ENCODE data around the gene MED7. TPM values are rescaled to one million over a fixed set of nuclear protein-coding genes. Genes with fewer than 3 reads are reported as not detected.
A peak's percentile ranks its signal among the peaks of the same experiment; 100 is the strongest.

MED7 gene
- total and polyA plus RNA-seq, 9 donors: 9.5 to 13.4 (median 12.3) TPM

DNA sequence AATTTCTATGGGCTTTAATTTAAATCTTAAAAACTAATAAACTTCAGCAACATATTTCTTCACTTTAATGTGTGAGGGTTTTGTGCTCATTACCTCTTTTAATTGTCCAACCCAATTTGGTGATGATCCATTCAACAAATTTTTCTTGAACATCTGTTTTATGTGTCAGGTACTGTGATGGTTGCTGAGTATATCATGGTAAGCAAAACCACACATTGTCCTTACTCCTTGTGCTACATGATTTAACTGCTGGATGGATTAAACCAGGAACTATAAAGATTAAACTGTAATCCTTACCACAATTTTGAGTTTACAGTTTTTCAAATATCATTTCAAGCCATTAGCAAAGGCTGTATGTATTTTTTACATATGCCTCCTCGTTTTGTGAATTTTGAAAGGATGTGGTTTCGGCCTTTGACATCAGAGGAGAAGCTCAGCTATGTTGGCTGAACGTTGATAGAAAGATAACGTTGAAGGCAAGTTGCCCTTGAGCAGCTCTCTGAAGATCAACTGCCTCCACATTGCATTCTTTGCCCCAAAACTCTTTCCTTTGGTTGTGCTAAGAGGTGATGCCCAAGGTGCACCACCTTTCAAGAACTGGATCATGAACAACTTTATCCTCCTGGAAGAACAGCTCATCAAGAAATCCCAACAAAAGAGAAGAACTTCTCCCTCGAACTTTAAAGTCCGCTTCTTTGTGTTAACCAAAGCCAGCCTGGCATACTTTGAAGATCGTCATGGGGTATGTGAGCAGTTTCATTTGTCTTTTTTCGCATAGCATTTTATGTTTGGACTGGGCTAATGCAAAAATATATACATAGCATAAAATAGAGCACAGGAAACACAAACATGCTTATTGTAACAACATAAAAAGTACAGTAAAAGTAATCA lies 38.0 kb upstream of the MED7 start, which contains the start of gene ITK:
Gene ITK, plus strand, starts transcription at position 467 of the 891 bp plus-strand sequence. Its CDS starts 138 bp downstream, at position 605.
- Histone ChIP-seq H3K27ac (ENCODE audit: low read length) (no peak within 1 kb of the TSS), H3K36me3 (ENCODE audit: control insufficient read depth, insufficient read depth, low read length) (no peaks in the 10 kb centered on the region), H3K9me3 (replicated peaks; ENCODE audit: control insufficient read depth, low read depth, low read length) (no peaks in the 10 kb centered on the region), H3K4me1 (ENCODE audit: control insufficient read depth, insufficient read depth, low read length) (no peaks in the 10 kb centered on the region), H3K27me3 (ENCODE audit: control insufficient read depth, insufficient read depth, low read length) (peaks cover 2% of the 10 kb centered on the region), H3K4me3 (ENCODE audit: low read length) (no peak within 1 kb of the TSS)
- no CpG with 5 or more reads among the region's 8 CpGs for WGBS (ENCODE audit: insufficient coverage)
- DNase-seq: no peak

DNA sequence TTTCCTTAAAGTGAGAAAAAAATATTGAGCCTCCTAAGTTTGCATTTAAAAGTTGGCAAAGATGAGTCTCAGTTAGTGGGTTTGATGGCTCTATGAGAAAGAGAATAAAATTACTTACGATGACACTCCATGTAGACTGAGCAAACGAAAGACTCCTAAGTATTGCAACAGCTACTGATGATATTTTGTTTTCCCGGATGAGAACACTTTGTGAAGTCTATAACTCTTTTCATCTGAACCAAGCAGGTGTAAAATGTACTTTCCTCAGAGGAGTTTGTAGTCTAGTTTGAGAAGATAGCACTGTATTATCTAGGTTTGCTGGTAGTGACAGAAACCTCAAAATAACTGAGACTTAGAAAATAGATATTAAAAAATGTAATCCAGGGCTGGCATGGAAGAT lies 36.3 kb upstream of the MED7 start:
- WGBS (ENCODE audit: insufficient coverage): 100% methylated on average over 1 of the region's 3 CpGs
- DNase-seq: no peak
- H3K4me1 ChIP-seq (ENCODE audit: control insufficient read depth, insufficient read depth, low read length): no peaks in the 10 kb centered on the region
- no peaks in the 10 kb centered on the region for H3K36me3 ChIP-seq (ENCODE audit: control insufficient read depth, insufficient read depth, low read length)
- no peak overlapping the region for H3K27ac ChIP-seq (ENCODE audit: low read length)
- peaks cover 2% of the 10 kb centered on the region for H3K27me3 ChIP-seq (ENCODE audit: control insufficient read depth, insufficient read depth, low read length)
- H3K9me3 ChIP-seq (replicated peaks; ENCODE audit: control insufficient read depth, low read depth, low read length): no peaks in the 10 kb centered on the region
- no peak overlapping the region for H3K4me3 ChIP-seq (ENCODE audit: low read length)

DNA sequence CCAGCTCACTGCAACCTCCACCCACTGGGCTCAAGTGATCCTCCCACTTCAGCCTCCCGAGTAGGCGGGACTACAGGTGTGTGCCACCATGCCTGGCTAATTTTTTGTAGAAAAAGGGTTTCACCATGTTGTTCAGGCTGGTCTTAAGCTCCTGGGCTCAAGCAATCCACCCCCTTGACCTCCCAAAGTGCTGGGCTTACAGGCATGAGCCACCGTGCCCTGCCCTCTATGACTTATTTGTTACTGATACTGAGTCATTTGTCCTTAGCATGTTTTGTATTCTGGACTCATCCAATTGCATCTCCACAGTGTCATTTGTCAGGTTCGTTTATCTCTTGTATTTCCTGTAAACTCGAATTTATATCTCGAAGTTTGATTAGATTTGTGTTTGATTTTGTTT lies 35.3 kb upstream of the MED7 start:
- Histone ChIP-seq H3K27ac (ENCODE audit: low read length) (no peak overlapping the region), H3K9me3 (replicated peaks; ENCODE audit: control insufficient read depth, low read depth, low read length) (no peaks in the 10 kb centered on the region), H3K27me3 (ENCODE audit: control insufficient read depth, insufficient read depth, low read length) (peaks cover 2% of the 10 kb centered on the region), H3K4me1 (ENCODE audit: control insufficient read depth, insufficient read depth, low read length) (no peaks in the 10 kb centered on the region), H3K4me3 (ENCODE audit: low read length) (no peak overlapping the region), H3K36me3 (ENCODE audit: control insufficient read depth, insufficient read depth, low read length) (no peaks in the 10 kb centered on the region)
- WGBS (ENCODE audit: insufficient coverage): 67% methylated on average over 1 of the region's 6 CpGs
- no peak for DNase-seq

DNA sequence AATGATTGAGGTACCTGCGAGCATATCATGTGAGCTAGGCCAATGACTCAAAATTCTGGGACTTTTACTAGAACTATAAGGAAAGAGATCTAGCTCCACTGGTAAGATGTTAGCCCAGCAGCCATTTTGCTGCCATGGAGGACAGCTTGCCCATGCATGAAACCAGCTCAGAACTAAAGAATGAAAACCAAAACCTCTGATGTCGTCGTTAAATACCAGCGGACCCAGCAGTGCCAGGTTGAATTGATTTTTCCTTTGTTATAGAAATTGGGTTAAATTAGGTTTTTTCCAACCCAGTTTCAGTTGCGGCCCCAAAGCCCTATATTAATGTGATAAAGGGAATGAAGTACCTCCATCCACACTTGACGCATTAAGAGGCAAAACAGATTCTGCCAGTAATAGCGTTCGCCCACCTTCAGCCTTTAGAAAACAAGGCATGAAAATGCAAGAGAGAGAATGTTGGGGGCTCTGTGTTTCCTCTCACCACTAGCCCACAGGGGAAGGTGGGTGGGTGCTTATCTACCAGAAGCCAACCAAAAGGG lies 32.5 kb upstream of the MED7 start:
- no peaks in the 10 kb centered on the region for H3K4me1 ChIP-seq (ENCODE audit: control insufficient read depth, insufficient read depth, low read length)
- no peak overlapping the region for H3K27ac ChIP-seq (ENCODE audit: low read length)
- H3K27me3 ChIP-seq (ENCODE audit: control insufficient read depth, insufficient read depth, low read length): peaks cover 2% of the 10 kb centered on the region
- no peaks in the 10 kb centered on the region for H3K36me3 ChIP-seq (ENCODE audit: control insufficient read depth, insufficient read depth, low read length)
- no peak for DNase-seq
- no peaks in the 10 kb centered on the region for H3K9me3 ChIP-seq (replicated peaks; ENCODE audit: control insufficient read depth, low read depth, low read length)
- 83% methylated on average over 1 of the region's 8 CpGs for WGBS (ENCODE audit: insufficient coverage)
- H3K4me3 ChIP-seq (ENCODE audit: low read length): no peak overlapping the region

DNA sequence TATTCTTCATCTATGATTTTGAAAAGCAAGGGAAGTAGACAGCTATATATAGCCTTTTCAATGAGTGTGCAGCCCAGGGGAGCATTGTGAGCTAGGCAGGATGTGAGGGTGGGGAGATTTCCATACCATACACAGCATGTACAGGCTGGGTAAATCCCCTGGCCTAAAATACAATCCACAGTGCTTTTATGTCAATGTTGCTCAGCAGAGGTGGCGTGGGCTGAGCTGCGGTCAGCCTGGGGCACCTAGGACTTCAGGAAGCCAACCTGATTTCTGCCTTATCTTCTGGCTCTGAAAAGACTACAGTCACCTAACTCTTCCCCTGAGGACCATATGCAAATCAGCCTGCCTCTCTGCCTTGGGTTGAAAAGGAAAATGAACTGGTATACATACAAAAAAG lies 29.7 kb upstream of the MED7 start:
- H3K9me3 ChIP-seq (replicated peaks; ENCODE audit: control insufficient read depth, low read depth, low read length): no peaks in the 10 kb centered on the region
- H3K36me3 ChIP-seq (ENCODE audit: control insufficient read depth, insufficient read depth, low read length): no peaks in the 10 kb centered on the region
- no peaks in the 10 kb centered on the region for H3K4me1 ChIP-seq (ENCODE audit: control insufficient read depth, insufficient read depth, low read length)
- DNase-seq: peak; percentile 32
- WGBS (ENCODE audit: insufficient coverage): 21% methylated on average over 2 of the region's 2 CpGs
- H3K27me3 ChIP-seq (ENCODE audit: control insufficient read depth, insufficient read depth, low read length): peaks cover 2% of the 10 kb centered on the region
- no peak overlapping the region for H3K4me3 ChIP-seq (ENCODE audit: low read length)
- H3K27ac ChIP-seq (ENCODE audit: low read length): no peak overlapping the region

DNA sequence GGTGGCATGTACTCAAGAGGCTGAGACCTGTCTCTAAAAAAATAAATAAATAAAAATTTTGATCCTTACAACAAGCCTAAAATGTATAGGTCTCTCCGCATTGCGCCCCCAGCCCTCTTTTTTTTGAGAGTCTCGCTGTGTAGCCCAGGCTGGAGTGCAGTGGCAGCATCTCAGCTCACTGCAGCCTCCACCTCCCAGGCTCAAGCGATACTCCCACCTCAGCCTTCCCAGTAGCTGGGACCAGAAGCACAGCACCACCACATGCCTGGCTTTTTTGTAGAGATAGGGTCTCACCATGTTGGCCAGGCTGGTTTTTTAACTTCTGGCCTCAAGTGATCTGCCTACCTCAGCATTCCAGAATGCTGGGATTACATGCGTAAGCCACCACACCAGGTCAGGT lies 25.6 kb upstream of the MED7 start:
- H3K4me1 ChIP-seq (ENCODE audit: control insufficient read depth, insufficient read depth, low read length): no peaks in the 10 kb centered on the region
- no peaks in the 10 kb centered on the region for H3K36me3 ChIP-seq (ENCODE audit: control insufficient read depth, insufficient read depth, low read length)
- 80% methylated on average over 2 of the region's 5 CpGs for WGBS (ENCODE audit: insufficient coverage)
- H3K27me3 ChIP-seq (ENCODE audit: control insufficient read depth, insufficient read depth, low read length): no peaks in the 10 kb centered on the region
- no peak overlapping the region for H3K4me3 ChIP-seq (ENCODE audit: low read length)
- no peaks in the 10 kb centered on the region for H3K9me3 ChIP-seq (replicated peaks; ENCODE audit: control insufficient read depth, low read depth, low read length)
- DNase-seq: no peak
- H3K27ac ChIP-seq (ENCODE audit: low read length): no peak overlapping the region

DNA sequence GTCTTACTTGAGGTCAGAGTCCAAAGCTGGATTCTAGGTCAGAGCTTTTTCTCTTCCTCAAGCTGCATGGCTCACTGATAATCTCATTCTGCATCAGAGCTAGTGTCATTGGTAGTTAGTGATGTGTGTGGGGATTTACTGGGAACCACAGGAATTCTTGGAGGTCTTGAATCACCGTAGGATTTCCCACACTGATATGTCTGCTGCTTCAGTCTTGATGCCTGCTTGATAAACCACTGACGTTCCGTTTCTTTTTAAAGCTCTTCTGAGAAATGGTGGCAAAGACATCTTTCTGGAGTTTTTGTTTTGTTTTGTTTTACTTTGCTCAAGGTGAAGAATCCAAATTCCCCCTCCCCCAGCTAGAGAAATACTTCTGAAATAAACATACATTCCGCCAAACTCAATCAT lies 24.6 kb upstream of the MED7 start:
- H3K27ac ChIP-seq (ENCODE audit: low read length): no peak overlapping the region
- no peak overlapping the region for H3K4me3 ChIP-seq (ENCODE audit: low read length)
- WGBS (ENCODE audit: insufficient coverage): no CpG with 5 or more reads among the region's 4 CpGs
- no peaks in the 10 kb centered on the region for H3K27me3 ChIP-seq (ENCODE audit: control insufficient read depth, insufficient read depth, low read length)
- no peaks in the 10 kb centered on the region for H3K9me3 ChIP-seq (replicated peaks; ENCODE audit: control insufficient read depth, low read depth, low read length)
- no peaks in the 10 kb centered on the region for H3K4me1 ChIP-seq (ENCODE audit: control insufficient read depth, insufficient read depth, low read length)
- no peak for DNase-seq
- H3K36me3 ChIP-seq (ENCODE audit: control insufficient read depth, insufficient read depth, low read length): no peaks in the 10 kb centered on the region

DNA sequence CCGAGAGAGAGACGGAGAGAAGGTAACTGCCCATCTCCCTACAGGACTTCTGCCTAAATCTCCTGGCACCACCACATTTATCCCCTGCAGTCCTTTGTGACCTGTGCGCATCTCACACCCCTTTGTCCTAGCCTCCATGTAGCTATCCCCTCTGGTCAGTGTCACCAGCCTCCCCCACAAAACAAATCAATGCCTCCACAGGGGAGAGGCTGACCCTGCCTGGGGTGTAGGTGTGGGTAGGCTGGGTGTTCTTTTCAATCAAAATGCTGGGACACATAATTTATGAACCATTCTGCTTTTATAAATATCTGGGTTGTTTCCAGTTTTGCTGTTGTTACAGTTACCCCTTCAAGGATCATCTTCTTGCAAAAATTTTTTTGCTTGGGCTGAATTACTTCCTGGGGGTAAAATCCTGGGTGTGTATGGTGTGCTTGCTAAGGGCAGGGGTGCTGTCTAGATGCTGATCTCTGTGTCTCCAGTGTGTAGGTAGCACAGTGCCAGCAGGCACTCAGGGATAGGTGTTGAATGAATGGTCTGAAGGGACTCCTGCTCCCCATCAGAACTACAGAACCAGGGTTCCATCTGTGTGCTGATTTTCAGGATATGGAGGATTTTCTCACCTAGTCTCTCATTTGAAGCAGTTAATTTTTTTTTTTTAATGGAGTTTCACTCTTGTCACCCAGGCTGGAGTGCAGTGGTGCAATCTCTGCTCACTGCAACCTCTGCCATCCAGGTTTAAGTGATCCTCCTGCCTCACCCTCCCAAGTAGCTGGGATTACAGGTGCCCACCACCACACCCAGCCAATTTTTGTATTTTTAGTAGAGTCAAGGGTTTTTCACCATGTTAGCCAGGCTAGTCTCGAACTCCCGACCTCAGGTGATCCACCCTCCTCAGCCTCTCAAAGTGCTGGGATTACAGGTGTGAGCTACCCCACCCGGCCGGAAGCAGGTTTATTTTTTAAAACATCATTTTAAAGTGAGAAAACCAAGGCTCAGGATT lies 23.8 kb upstream of the MED7 start, which contains the start of gene GARIN3:
Gene GARIN3, minus strand, starts transcription at position 51 of the 1,000 bp plus-strand sequence. CDS start 96 bp downstream, outside the sequence.
- no peak within 1 kb of the TSS for H3K27ac ChIP-seq (ENCODE audit: low read length)
- WGBS (ENCODE audit: insufficient coverage): 79% methylated on average over 2 of the region's 7 CpGs
- H3K4me1 ChIP-seq (ENCODE audit: control insufficient read depth, insufficient read depth, low read length): no peaks in the 10 kb centered on the region
- no peaks in the 10 kb centered on the region for H3K9me3 ChIP-seq (replicated peaks; ENCODE audit: control insufficient read depth, low read depth, low read length)
- H3K4me3 ChIP-seq (ENCODE audit: low read length): no peak within 1 kb of the TSS
- no peak for DNase-seq
- no peaks in the 10 kb centered on the region for H3K36me3 ChIP-seq (ENCODE audit: control insufficient read depth, insufficient read depth, low read length)
- H3K27me3 ChIP-seq (ENCODE audit: control insufficient read depth, insufficient read depth, low read length): no peaks in the 10 kb centered on the region

DNA sequence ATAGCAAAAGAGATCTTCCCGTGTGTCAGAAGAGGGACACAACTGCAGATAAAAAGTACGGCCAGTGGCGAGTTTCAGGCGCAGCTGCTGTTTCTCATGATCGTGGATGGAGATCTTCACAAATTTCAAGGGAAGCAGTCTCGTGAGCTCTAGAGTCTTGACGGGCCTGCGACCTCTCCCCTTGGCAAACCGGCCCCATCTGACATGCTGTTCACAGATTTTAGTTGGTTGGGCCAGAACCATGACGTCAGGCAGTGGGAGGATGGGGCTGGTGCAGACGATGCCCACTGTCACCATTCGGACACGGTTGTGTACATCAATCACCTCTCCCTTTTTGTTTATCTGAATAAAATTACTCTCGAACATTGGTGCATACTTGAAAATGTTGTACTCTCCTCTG lies 23.0 kb upstream of the MED7 start:
- DNase-seq: no peak
- Histone ChIP-seq H3K36me3 (ENCODE audit: control insufficient read depth, insufficient read depth, low read length) (no peaks in the 10 kb centered on the region), H3K4me1 (ENCODE audit: control insufficient read depth, insufficient read depth, low read length) (no peaks in the 10 kb centered on the region), H3K4me3 (ENCODE audit: low read length) (no peak overlapping the region), H3K9me3 (replicated peaks; ENCODE audit: control insufficient read depth, low read depth, low read length) (no peaks in the 10 kb centered on the region), H3K27ac (ENCODE audit: low read length) (no peak overlapping the region), H3K27me3 (ENCODE audit: control insufficient read depth, insufficient read depth, low read length) (peaks cover 2% of the 10 kb centered on the region)
- WGBS (ENCODE audit: insufficient coverage): 89% methylated on average over 9 of the region's 14 CpGs

DNA sequence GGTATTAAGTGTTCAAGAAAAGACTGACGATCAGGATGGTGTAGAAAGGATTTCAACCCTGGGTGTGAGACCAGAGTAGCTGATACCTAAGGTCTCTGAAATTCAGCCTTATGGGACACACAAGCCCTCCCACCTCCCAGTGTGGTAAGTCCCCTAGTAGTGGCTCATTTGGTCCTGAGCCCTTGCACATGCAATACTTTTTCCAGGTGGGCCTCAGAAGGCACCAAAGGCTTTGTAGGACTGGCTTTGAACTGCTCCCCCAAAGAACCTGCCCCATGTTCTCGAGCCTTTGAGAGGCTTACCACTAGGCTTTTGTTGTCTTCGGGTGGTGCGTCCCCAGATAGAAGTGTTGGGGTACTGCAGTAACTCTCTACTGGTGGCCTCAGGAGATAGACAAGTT lies 22.6 kb upstream of the MED7 start:
- WGBS (ENCODE audit: insufficient coverage): 90% methylated on average over 2 of the region's 4 CpGs
- Histone ChIP-seq H3K27me3 (ENCODE audit: control insufficient read depth, insufficient read depth, low read length) (peaks cover 2% of the 10 kb centered on the region), H3K4me3 (ENCODE audit: low read length) (no peak overlapping the region), H3K27ac (ENCODE audit: low read length) (no peak overlapping the region), H3K36me3 (ENCODE audit: control insufficient read depth, insufficient read depth, low read length) (no peaks in the 10 kb centered on the region), H3K9me3 (replicated peaks; ENCODE audit: control insufficient read depth, low read depth, low read length) (no peaks in the 10 kb centered on the region), H3K4me1 (ENCODE audit: control insufficient read depth, insufficient read depth, low read length) (no peaks in the 10 kb centered on the region)
- DNase-seq: no peak
